Ramos (cell line): ENCODE measurements around the gene CHST13.

Experiments
- in situ Hi-C: fragments of 300-500 bp; cut with MboI; formaldehyde crosslinking; loops from one replicate; pipeline ENCODE4 v1.14.3; 2022; ENCODE audit warnings: low sequenced_read_pairs; ENCODE audit not compliant: unreplicated experiment

CHST13 gene

GRCh38 chr3:126538966-126539365 lies 15.0 kb downstream of the CHST13 start:
- in situ Hi-C loops: no loop called here

- in situ Hi-C loops: no loop called here
Observed at GRCh38 chr3:126539558-126540250, 15.7 kb downstream of the CHST13 start.

GRCh38 chr3:126540342-126540849 lies 16.4 kb downstream of the CHST13 start:
- in situ Hi-C loops: no loop called here

- in situ Hi-C loops: no loop called here
Observed at GRCh38 chr3:126540951-126541627, 17.1 kb downstream of the CHST13 start.

GRCh38 chr3:126541628-126542339 lies 17.8 kb downstream of the CHST13 start:
- in situ Hi-C loops: no loop called here

DNA sequence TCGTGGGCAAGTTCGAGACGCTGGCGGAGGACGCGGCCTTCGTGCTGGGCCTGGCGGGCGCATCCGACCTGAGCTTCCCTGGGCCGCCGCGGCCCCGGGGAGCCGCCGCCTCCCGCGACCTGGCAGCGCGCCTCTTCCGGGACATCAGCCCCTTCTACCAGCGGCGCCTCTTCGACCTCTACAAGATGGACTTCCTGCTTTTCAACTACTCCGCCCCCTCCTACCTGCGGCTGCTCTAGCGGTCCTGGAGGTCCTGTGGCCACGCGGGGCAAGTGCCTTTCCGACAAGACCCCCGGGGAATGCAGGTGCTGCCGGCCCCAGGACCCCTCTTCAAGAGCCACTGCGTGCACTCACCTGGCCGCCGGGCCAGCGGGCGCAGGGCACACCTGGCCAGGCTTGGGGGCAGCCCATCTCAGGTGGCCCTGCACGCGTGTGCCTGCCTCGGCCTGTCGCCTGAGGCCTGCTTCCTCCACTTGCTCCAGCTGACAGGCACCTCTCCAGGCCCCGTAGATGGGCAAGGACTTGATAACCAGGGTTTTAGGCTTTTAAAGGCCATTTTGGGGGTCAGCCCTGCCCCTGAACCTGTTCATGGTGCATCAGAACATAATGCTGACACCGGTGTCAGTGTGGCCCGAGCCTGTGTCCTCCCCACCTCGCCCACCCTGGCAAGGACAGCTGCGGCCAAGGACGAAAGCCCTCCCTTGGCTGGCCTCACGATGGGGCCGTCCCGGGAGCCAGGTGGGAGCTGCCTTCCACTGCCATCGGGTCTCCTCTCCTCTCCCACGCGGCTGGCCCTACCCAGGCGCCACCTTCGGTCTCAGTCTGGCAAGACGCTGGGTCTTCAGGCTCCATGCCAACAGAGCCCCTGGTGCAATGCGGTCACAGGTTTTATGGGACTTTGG lies 18.6 kb downstream of the CHST13 start:
- in situ Hi-C loops: no loop called here

DNA sequence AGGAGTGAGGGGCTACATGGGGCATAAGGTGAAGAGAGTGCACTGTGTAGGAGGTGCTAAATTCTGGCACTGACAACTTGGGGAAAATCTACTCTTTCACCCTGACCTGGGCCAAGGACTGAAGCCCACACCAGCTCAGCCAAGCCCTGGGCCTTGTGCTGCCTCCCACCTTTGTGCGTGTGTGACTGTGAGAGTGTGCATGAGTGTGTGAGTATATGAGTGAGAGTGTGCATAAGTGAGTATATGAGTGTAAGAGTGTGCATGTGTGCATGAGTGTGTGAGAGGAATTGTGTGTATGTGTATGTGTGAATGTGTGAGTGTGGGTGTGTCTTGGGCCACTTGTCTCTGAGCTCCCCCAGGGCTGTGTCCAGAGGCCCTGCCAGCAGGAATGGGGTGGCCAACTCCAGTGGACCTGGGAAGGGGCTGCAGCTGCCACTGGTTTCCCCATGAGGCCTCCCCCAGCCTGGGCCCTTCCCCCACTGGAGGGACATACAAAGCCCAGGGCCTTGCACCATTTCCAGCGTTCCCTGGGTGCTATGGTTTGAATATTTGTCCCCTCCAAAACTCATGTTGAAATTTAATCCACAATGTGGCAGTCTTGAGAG lies 19.6 kb downstream of the CHST13 start:
- in situ Hi-C loops: no loop called here

DNA sequence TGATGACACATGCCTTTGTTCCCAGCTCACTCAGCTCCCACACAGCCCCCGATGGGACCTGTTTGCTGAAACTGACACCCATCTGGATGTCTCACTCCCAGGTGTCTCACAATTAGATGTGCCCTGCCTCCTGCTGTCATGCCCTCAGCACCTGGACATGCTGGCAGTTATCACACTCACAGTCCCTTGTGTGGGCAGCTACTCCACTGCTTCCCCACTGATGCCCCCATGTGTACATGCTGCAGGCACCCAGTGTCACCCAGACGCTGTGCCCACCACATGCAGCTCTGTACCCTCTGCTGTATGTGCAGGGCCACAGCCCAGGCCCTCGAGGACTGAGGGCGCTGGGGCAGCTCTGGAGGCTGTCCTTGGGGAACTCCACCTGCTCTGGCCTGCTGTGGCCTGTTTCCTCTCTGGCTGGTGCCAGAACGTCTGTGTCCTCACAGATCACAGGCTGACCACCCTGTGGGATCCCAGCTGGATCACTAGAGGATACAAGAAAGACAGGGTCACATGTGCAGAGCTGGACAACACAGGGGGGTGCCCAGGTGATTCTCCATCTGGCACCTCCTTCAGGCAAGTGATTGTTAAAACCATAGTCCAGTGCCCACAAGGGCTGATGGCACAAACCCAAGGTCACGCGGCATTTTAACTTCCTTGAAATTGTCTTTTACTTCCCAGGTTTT lies 20.8 kb downstream of the CHST13 start:
- in situ Hi-C loops: no loop called here

DNA sequence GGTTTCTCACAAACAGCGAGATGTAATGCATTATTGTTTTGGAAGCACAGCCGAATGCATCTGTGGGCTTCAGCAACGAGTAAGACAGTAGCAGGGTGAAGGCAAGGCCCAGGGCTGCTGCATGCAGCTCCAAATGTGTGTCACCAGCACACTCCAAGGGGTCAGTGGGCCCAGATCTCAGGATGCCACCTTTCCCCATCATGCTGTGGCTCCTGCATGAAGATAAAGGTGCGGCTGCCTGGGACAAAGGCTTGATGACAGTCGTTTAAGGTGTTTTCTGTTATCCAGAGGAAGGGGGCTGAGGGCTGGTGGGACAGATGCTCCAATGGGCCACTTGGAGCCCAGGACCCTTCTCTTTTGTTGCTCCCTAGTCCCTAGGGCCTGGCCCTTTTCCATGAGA lies 21.6 kb downstream of the CHST13 start:
- in situ Hi-C loops: no loop called here

DNA sequence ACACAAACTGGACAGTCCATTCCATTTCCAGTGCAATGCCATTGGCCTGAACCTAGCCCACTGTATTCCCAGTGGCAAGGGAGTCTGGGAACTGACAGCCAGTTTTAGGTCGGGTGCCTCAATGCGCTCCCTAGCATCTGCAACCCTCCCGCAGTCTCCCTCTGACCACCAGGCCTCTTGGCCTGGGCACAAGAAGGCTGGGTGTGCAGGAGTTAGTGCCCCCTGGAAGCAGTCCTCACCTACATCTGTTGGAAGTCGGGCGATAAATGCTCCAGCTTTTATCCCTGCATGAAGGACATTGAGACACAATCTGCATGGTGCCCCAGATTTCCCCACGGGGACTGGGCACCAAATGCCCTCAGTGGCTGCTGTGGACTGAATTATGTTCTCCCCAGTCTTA lies 22.1 kb downstream of the CHST13 start:
- in situ Hi-C loops: no loop called here

- in situ Hi-C loops: no loop called here
Observed at GRCh38 chr3:126546549-126547239, 22.7 kb downstream of the CHST13 start.

GRCh38 chr3:126547721-126548120 lies 23.8 kb downstream of the CHST13 start:
- in situ Hi-C loops: no loop called here

- in situ Hi-C loops: no loop called here
Observed at GRCh38 chr3:126548556-126549466, 24.9 kb downstream of the CHST13 start.

GRCh38 chr3:126549861-126550487 lies 26.0 kb downstream of the CHST13 start:
- in situ Hi-C loops: no loop called here

DNA sequence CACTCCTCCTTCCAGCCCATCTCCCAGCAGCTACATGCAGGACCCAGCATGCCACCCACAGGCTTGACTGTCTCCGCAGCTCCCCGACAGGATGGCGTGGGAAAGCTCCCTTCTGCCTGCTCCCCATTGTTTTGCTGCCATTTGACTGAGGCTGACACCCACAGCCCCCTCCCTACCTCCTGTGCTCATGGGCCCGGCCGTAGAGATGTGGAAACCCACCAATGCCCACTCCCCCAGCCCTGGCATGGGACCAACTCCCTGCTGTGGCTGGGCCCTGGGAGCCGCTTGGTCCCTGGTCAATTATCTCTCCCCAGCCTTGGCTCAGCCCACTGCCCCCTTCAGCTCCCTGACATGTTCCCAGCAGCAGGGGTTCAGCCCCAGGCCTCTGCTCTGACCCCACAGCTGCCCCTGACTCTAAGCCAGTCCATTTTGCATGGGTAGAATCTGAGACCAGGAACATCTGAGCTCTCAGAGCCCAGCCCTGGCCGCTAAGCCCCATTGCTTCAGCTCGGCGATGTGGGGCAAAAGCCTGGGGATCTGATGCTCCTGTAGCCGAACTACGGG lies 26.6 kb downstream of the CHST13 start:
- in situ Hi-C loops: no loop called here

GRCh38 chr3:126551121-126551838 lies 27.3 kb downstream of the CHST13 start:
- in situ Hi-C loops: no loop called here
